ENCODE data around the gene GBA2. TPM values are rescaled to one million over a fixed set of nuclear protein-coding genes. Genes with fewer than 3 reads are reported as not detected.

The GBA2 gene
- polyA plus RNA-seq, 1 donor (not counting 4 experiments of a cell fraction or from before 2014, with no cell fraction given) = 31.7 TPM

- Histone ChIP-seq H3K9me1 (ENCODE audit: control insufficient read depth, extremely low read depth, insufficient read depth, low read length) (no peaks in the 10 kb centered on the region), H3K36me3 (ENCODE audit: control insufficient read depth in 2 of 2, extremely low read depth in 1 of 2, insufficient read depth in 2 of 2, low read length in 2 of 2) (no peaks in the 10 kb centered on the region), H3K4me1 (ENCODE audit: control insufficient read depth, extremely low read depth, insufficient read depth, low read length) (peaks cover 3% of the 10 kb centered on the region), H3K9ac (ENCODE audit: control insufficient read depth, extremely low read depth, insufficient read depth, low read length) (no peak overlapping the region), H2AFZ (ENCODE audit: control insufficient read depth, low read length) (no peak overlapping the region), H3K9me3 (ENCODE audit: control insufficient read depth, low read depth, low read length) (no peaks in the 10 kb centered on the region), H3K27ac (ENCODE audit: control insufficient read depth, insufficient read depth, low read length) (no peak overlapping the region), H3K79me2 (ENCODE audit: control insufficient read depth, insufficient read depth, low read length) (peaks cover 1% of the 10 kb centered on the region), H3K27me3 (ENCODE audit: control insufficient read depth, extremely low read depth, insufficient read depth, low read length) (no peaks in the 10 kb centered on the region), H4K20me1 (ENCODE audit: control insufficient read depth, extremely low read depth, insufficient read depth, low read length) (no peaks in the 10 kb centered on the region), H3K4me3 (ENCODE audit: control insufficient read depth in 2 of 3, extremely low read depth in 1 of 3, insufficient read depth in 2 of 3, low read depth in 1 of 3, low read length in 3 of 3) (no peak overlapping the region), H3K4me2 (ENCODE audit: control insufficient read depth, extremely low read depth, insufficient read depth, low read depth, low read length) (no peak overlapping the region)
- DNase-seq (ENCODE audit: low read depth, low spot score) (no peak), FAIRE-seq (no peak)
- TF ChIP-seq EZH2 (IDR thresholded peaks at IDR 0.05; ENCODE audit: low read length) (no peak), CTCF (optimal IDR thresholded peaks at IDR 0.05 in 1 of 3, IDR thresholded peaks at IDR 0.05 in 1 of 3, conservative IDR thresholded peaks at IDR 0.05 in 1 of 3; ENCODE audit: extremely low read depth in 1 of 3, insufficient read depth in 2 of 3, low read length in 3 of 3) (no peak)
- dilution Hi-C loops (cut with MboI; ENCODE audit: extremely low pct_ligation_motif_present, low sequenced_read_pairs) = no loop called here
Observed at GRCh38 chr9:35760651-35761050, 11.6 kb upstream of the GBA2 start.

GRCh38 chr9:35759795-35760194 lies 10.8 kb upstream of the GBA2 start:
- no peak overlapping the region for H3K27ac ChIP-seq (ENCODE audit: control insufficient read depth, insufficient read depth, low read length)
- no peaks in the 10 kb centered on the region for H4K20me1 ChIP-seq (ENCODE audit: control insufficient read depth, extremely low read depth, insufficient read depth, low read length)
- peaks cover 1% of the 10 kb centered on the region for H3K79me2 ChIP-seq (ENCODE audit: control insufficient read depth, insufficient read depth, low read length)
- no peaks in the 10 kb centered on the region for H3K9me3 ChIP-seq (ENCODE audit: control insufficient read depth, low read depth, low read length)
- dilution Hi-C loops (cut with MboI; ENCODE audit: extremely low pct_ligation_motif_present, low sequenced_read_pairs) = no loop called here
- H3K36me3 ChIP-seq (ENCODE audit: control insufficient read depth in 2 of 2, extremely low read depth in 1 of 2, insufficient read depth in 2 of 2, low read length in 2 of 2) = peaks cover 1 to 3% of the 10 kb centered on the region in 2 experiments
- no peak for FAIRE-seq
- TF ChIP-seq CTCF (optimal IDR thresholded peaks at IDR 0.05 in 1 of 3, IDR thresholded peaks at IDR 0.05 in 1 of 3, conservative IDR thresholded peaks at IDR 0.05 in 1 of 3; ENCODE audit: extremely low read depth in 1 of 3, insufficient read depth in 2 of 3, low read length in 3 of 3) = no peak
- TF ChIP-seq EZH2 (IDR thresholded peaks at IDR 0.05; ENCODE audit: low read length) = no peak
- no peak overlapping the region for H3K4me3 ChIP-seq (ENCODE audit: control insufficient read depth in 2 of 3, extremely low read depth in 1 of 3, insufficient read depth in 2 of 3, low read depth in 1 of 3, low read length in 3 of 3)
- H3K9ac ChIP-seq (ENCODE audit: control insufficient read depth, extremely low read depth, insufficient read depth, low read length) = no peak overlapping the region
- no peak for DNase-seq (ENCODE audit: low read depth, low spot score)
- H2AFZ ChIP-seq (ENCODE audit: control insufficient read depth, low read length) = no peak overlapping the region
- H3K9me1 ChIP-seq (ENCODE audit: control insufficient read depth, extremely low read depth, insufficient read depth, low read length) = no peaks in the 10 kb centered on the region
- H3K27me3 ChIP-seq (ENCODE audit: control insufficient read depth, extremely low read depth, insufficient read depth, low read length) = no peaks in the 10 kb centered on the region
- H3K4me1 ChIP-seq (ENCODE audit: control insufficient read depth, extremely low read depth, insufficient read depth, low read length) = peaks cover 3% of the 10 kb centered on the region
- no peak overlapping the region for H3K4me2 ChIP-seq (ENCODE audit: control insufficient read depth, extremely low read depth, insufficient read depth, low read depth, low read length)
